GM18951 (cell line): ENCODE data around the gene CAMK2B.
"Not testable (repeated sequence)": the region's sequence is repeated elsewhere in the genome, so short reads cannot be mapped to it uniquely, and the experiment has no call there.

ENCODE experiments used
- POLR2A ChIP-seq: IDR thresholded peaks from 4 replicates; pipeline ENCODE4 v1.6.1; 2011; ENCODE audit warnings: mild to moderate bottlenecking; ENCODE audit not compliant: insufficient read length, insufficient read depth; ENCODE audit errors: extremely low read depth
- in situ Hi-C: fragments of 300-500 bp; cut with MboI; formaldehyde crosslinking; loops from one replicate; pipeline ENCODE4 v1.12.0; 2022; ENCODE audit warnings: low sequenced_read_pairs, mixed read lengths, inconsistent platforms; ENCODE audit not compliant: unreplicated experiment

CAMK2B gene

GRCh38 chr7:44217223-44217714 lies 108.1 kb downstream of the CAMK2B start:
- in situ Hi-C loops: no loop called here
- TF ChIP-seq POLR2A: no peak

GRCh38 chr7:44216521-44217222 lies 108.7 kb downstream of the CAMK2B start:
- in situ Hi-C loops: no loop called here
- TF ChIP-seq POLR2A: no peak

- TF ChIP-seq POLR2A: no peak
- in situ Hi-C loops: no loop called here
Measured at GRCh38 chr7:44216019-44216418, 109.4 kb downstream of the CAMK2B start.

GRCh38 chr7:44215531-44215930 lies 109.9 kb downstream of the CAMK2B start:
- no peak for TF ChIP-seq POLR2A
- in situ Hi-C loops: no loop called here

GRCh38 chr7:44213877-44214388 lies 111.5 kb downstream of the CAMK2B start:
- in situ Hi-C loops: no loop called here
- TF ChIP-seq POLR2A: no peak

GRCh38 chr7:44213206-44213876 lies 112.1 kb downstream of the CAMK2B start:
- no peak for TF ChIP-seq POLR2A
- in situ Hi-C loops: no loop called here

GRCh38 chr7:44212581-44213184 lies 112.7 kb downstream of the CAMK2B start:
- in situ Hi-C loops: no loop called here

GRCh38 chr7:44212018-44212417 lies 113.4 kb downstream of the CAMK2B start:
- TF ChIP-seq POLR2A: no peak
- in situ Hi-C loops: no loop called here

More at GRCh38 chr7:44212581-44213184, 112.7 kb downstream of the CAMK2B start:
- TF ChIP-seq POLR2A: no peak

GRCh38 chr7:44211126-44211675 lies 114.2 kb downstream of the CAMK2B start:
- no peak for TF ChIP-seq POLR2A
- in situ Hi-C loops: no loop called here

- in situ Hi-C loops: no loop called here
- TF ChIP-seq POLR2A: no peak
Measured at GRCh38 chr7:44210107-44210506, 115.3 kb downstream of the CAMK2B start.

- no peak for TF ChIP-seq POLR2A
- in situ Hi-C loops: no loop called here
Measured at GRCh38 chr7:44208085-44208484, 117.3 kb downstream of the CAMK2B start.

- in situ Hi-C loops: no loop called here
- no peak for TF ChIP-seq POLR2A
Measured at GRCh38 chr7:44206008-44206407, 119.4 kb downstream of the CAMK2B start.

GRCh38 chr7:44201813-44202212 lies 123.6 kb downstream of the CAMK2B start:
- no peak for TF ChIP-seq POLR2A
- in situ Hi-C loops: no loop called here

- peak; percentile 92 for TF ChIP-seq POLR2A
- in situ Hi-C loops: no loop called here
Measured at GRCh38 chr7:44200699-44201461, 124.5 kb downstream of the CAMK2B start, which contains the start of gene YKT6. Gene YKT6 (plus strand): TSS chr7:44200978. CDS start chr7:44201136, 158 bp downstream.

- in situ Hi-C loops: not testable (repeated sequence)
Measured at GRCh38 chr7:44200163-44200562, 125.2 kb downstream of the CAMK2B start.
